Measurements from ENCODE around the gene LCP2. TPM values are rescaled to one million over a fixed set of nuclear protein-coding genes. Genes with fewer than 3 reads are reported as not detected.

The LCP2 gene
- total and polyA plus RNA-seq, 2 experiments from 2014 or later: not detected

DNA sequence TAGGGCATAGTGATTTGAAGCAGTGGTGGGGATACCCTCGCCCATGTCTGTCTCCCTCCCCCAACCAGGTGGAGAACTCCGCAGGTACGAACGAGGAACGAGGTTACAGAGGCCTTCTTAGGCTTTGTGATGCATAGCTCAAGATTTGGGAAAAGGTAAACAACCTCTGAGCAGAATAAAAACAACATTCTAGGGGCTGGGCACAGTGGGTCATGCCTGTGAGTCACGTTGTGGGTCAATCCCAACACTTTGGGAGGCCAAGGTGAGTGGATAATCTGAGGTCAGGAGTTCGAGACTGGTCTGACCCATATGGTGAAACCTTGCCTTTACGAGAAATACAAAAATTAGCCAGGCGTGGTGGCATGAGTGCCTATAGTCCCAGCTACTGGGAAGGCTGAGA, 3.6 kb upstream of the LCP2 start:
- Histone ChIP-seq H3K27ac (no peak overlapping the region), H3K27me3 (no peaks in the 10 kb centered on the region), H3K9me3 (ENCODE audit: low read depth) (no peaks in the 10 kb centered on the region), H3K4me1 (ENCODE audit: low read depth) (peaks cover 15% of the 10 kb centered on the region), H3K4me3 (no peak overlapping the region), H3K36me3 (no peaks in the 10 kb centered on the region)
- TF ChIP-seq, protein P1, sequence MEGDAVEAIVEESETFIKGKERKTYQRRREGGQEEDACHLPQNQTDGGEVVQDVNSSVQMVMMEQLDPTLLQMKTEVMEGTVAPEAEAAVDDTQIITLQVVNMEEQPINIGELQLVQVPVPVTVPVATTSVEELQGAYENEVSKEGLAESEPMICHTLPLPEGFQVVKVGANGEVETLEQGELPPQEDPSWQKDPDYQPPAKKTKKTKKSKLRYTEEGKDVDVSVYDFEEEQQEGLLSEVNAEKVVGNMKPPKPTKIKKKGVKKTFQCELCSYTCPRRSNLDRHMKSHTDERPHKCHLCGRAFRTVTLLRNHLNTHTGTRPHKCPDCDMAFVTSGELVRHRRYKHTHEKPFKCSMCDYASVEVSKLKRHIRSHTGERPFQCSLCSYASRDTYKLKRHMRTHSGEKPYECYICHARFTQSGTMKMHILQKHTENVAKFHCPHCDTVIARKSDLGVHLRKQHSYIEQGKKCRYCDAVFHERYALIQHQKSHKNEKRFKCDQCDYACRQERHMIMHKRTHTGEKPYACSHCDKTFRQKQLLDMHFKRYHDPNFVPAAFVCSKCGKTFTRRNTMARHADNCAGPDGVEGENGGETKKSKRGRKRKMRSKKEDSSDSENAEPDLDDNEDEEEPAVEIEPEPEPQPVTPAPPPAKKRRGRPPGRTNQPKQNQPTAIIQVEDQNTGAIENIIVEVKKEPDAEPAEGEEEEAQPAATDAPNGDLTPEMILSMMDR (IDR thresholded peaks at IDR 0.05; ENCODE audit: low read depth, low read length): no peak
- no peak for DNase-seq (ENCODE audit: low read depth in 1 of 2, low spot score in 1 of 2)

DNA sequence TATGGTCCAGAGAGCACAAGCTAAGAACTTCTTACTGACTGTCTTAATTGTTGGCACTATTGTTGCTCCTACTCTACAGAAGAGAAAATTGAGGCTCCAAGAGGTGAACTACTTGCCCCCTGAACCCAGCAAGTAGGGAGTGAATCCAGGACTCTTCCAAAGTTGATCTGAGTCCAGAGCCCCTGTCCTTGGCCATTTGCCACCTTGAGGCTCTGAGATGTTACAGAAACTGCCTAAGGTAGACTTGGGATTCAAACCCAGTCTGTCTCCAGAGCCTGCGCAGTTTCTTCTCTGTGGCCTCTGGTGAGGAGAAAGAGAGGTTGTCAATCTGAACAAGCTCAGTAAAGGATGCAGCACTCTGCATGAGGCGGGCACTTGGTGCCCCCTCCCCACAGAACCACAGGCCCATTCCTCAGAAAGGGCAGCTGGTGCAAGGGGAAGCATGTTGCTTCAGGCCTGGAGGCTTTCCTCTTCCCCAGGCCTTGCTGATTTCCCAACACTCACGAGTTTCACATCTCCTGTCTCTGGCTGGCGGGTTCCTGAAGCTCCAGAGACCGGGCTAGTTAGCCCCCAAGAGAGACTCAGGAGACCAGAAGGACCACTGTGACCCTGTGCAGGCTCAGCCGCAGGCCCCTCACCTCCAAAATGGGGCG, 2.9 kb upstream of the LCP2 start:
- no peak overlapping the region for H3K4me3 ChIP-seq
- no peaks in the 10 kb centered on the region for H3K36me3 ChIP-seq
- H3K9me3 ChIP-seq (ENCODE audit: low read depth): no peaks in the 10 kb centered on the region
- peaks cover 11% of the 10 kb centered on the region for H3K4me1 ChIP-seq (ENCODE audit: low read depth)
- TF ChIP-seq, protein P1 (IDR thresholded peaks at IDR 0.05; ENCODE audit: low read depth, low read length): no peak
- DNase-seq (ENCODE audit: low read depth in 1 of 2, low spot score in 1 of 2): no peak
- H3K27me3 ChIP-seq: no peaks in the 10 kb centered on the region
- no peak overlapping the region for H3K27ac ChIP-seq

DNA sequence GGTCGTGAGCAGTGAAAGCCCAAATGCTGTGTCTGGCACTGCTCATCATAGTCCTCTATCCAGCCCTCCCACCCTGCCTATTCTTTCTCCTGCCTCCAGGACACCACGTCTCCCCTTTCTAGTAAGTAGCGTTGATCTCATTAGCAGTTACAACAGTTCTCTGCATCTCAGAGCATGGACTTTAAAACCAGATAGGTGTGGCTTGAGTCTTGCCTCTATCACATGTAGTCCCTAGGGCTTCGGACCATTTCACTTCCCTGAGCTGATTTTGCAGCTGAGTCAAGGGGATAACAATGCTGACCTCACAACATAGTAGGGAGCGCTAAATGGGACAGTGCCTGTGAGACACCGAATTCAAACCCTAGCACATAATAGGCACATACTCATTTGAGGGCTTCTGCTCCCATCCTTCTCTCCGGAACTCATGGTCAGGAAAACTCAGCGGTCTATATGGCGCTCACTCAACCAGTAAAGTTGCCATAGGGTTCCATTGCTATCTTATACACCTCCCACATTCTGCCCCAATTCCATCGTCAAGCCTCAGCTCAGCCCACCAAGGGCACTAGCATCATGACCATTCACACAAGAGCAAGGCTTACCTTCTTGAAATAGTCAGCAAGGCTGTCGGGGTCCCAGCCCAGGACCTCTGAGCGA, 515 bp downstream of the LCP2 start:
- no peaks in the 10 kb centered on the region for H3K9me3 ChIP-seq (ENCODE audit: low read depth)
- TF ChIP-seq, protein P1 (IDR thresholded peaks at IDR 0.05; ENCODE audit: low read depth, low read length): no peak
- H3K4me1 ChIP-seq (ENCODE audit: low read depth): no peaks in the 10 kb centered on the region
- no peak overlapping the region for H3K27ac ChIP-seq
- no peak overlapping the region for H3K4me3 ChIP-seq
- no peaks in the 10 kb centered on the region for H3K36me3 ChIP-seq
- no peak for DNase-seq (ENCODE audit: low read depth in 1 of 2, low spot score in 1 of 2)
- H3K27me3 ChIP-seq: no peaks in the 10 kb centered on the region

DNA sequence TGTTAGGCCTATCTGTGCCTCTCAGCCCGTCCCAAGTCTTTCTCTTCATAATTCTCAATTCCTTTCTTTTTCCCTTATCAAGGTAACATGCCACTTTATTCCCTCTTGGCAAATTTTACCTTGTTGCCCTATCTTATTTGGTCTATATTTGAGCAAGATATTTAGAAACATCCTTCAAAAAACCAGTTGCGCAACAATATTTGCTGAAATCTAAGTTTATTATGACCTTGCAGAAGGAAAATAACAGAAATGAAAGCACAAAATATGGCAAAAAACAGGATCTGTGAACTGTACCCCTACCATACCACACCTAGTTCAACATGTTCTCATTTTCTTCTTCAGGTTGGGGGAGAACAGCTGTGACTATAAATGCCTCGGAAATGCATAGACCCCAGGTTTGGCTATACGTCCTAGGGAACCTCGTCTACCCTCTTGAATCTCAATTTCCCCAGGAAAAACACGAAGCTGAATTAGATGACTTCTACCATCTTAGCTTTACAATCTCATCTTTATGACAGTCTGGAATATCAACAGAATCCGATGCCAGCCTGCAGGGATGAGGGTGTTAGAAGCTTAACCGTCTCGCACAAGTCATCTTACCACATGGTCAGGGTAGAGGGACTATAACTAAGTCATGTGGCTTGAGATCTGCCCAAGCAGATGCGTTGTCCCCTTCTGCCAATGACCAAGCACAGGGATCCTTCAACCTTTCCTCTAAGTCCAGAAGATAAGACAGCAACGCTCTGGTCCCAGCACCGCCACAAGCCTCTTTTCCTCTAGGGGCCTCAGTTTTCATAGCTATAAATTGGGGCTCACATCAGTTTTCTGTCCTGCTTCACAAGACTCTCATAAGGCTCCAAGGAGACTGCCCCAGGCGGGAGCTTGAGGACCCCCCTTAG, 1.3 kb downstream of the LCP2 start:
- Histone ChIP-seq H3K27me3 (no peaks in the 10 kb centered on the region), H3K9me3 (ENCODE audit: low read depth) (no peaks in the 10 kb centered on the region), H3K4me1 (ENCODE audit: low read depth) (no peaks in the 10 kb centered on the region), H3K4me3 (no peak overlapping the region), H3K27ac (no peak overlapping the region), H3K36me3 (no peaks in the 10 kb centered on the region)
- TF ChIP-seq, protein P1 (IDR thresholded peaks at IDR 0.05; ENCODE audit: low read depth, low read length): no peak
- no peak for DNase-seq (ENCODE audit: low read depth in 1 of 2, low spot score in 1 of 2)

DNA sequence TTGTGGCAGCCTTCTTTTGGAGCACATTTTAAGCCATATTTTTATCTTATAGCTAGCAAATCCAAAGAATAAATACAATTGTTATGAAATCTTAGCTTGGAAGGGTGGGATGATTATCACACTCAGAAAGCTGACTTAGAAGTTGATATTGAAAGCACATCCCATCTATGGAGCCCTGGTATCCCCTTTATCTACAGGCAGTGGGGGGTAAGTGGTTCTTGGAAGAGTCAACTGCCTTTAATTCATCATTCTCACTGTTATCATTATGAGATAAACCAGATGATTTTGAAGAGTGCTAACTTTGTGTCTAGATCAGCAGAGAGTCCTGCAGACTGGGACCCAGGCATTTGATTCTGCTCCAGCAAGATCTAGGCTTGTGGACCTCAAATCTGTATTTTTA, 3.0 kb downstream of the LCP2 start:
- no peak overlapping the region for H3K27ac ChIP-seq
- no peaks in the 10 kb centered on the region for H3K4me1 ChIP-seq (ENCODE audit: low read depth)
- no peaks in the 10 kb centered on the region for H3K36me3 ChIP-seq
- H3K4me3 ChIP-seq: no peak overlapping the region
- H3K9me3 ChIP-seq (ENCODE audit: low read depth): no peaks in the 10 kb centered on the region
- DNase-seq (ENCODE audit: low read depth in 1 of 2, low spot score in 1 of 2): no peak
- H3K27me3 ChIP-seq: no peaks in the 10 kb centered on the region
- TF ChIP-seq, protein P1 (IDR thresholded peaks at IDR 0.05; ENCODE audit: low read depth, low read length): no peak

All from cardiac muscle cell (in vitro differentiated cells and primary cell).